Esophagus squamous epithelium (tissue), 4 donors: ENCODE measurements around the gene ERC2.

ENCODE experiments used
- POLR2A ChIP-seq, 4 donors: fragments of 450-650 bp; IDR thresholded peaks; one replicate each; pipeline ENCODE4 v1.6.1; 2017; ENCODE audit warnings: antibody characterized with exemption in 4 of 4, mild to moderate bottlenecking in 4 of 4, moderate library complexity in 3 of 4
- TF ChIP-seq, protein P1 (sequence below), 6 experiments: fragments of 450-650 bp in 4 of 6; fragments of 200-600 bp in 2 of 6; sonication (generic) in 2 of 6; IDR thresholded peaks; one replicate each; pipeline ENCODE4 v1.5.1; 2016 to 2019; ENCODE audit warnings: antibody characterized with exemption in 6 of 6, mild to moderate bottlenecking in 4 of 6, moderate library complexity in 4 of 6

DNA sequence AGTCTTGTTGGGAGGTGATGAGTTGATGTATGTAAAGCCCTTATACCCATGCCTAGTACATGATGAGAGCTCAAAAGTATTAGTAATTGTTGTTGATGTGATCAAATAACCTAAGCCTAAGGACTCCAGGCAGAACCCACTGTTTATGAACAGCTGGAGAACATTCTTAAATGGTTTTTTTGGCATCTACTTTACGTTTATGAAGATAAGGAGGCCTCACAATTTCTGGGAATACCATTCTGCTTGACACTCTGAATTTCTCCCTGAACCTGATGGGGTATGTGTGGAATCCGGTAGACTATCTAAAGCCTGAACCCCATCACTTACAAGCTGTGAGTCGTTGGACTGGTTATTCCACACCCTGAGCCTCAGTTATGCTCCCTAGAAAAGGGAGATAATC lies 736.5 kb downstream of the ERC2 start:
- TF ChIP-seq, protein P1, sequence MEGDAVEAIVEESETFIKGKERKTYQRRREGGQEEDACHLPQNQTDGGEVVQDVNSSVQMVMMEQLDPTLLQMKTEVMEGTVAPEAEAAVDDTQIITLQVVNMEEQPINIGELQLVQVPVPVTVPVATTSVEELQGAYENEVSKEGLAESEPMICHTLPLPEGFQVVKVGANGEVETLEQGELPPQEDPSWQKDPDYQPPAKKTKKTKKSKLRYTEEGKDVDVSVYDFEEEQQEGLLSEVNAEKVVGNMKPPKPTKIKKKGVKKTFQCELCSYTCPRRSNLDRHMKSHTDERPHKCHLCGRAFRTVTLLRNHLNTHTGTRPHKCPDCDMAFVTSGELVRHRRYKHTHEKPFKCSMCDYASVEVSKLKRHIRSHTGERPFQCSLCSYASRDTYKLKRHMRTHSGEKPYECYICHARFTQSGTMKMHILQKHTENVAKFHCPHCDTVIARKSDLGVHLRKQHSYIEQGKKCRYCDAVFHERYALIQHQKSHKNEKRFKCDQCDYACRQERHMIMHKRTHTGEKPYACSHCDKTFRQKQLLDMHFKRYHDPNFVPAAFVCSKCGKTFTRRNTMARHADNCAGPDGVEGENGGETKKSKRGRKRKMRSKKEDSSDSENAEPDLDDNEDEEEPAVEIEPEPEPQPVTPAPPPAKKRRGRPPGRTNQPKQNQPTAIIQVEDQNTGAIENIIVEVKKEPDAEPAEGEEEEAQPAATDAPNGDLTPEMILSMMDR (IDR thresholded peaks at IDR 0.05) = no peak
- no peak for TF ChIP-seq POLR2A (IDR thresholded peaks at IDR 0.05)
